Measurements from ENCODE around the gene MIEF1. TPM values are rescaled to one million over a fixed set of nuclear protein-coding genes. Genes with fewer than 3 reads are reported as not detected.

The MIEF1 gene
- total and polyA plus RNA-seq, 2 of the 8 experiments (the other 6 are each of a cell fraction or from before 2014, with no cell fraction given), result 16.8 to 32.7 TPM

GRCh38 chr22:39472570-39473556 lies 29.2 kb upstream of the MIEF1 start:
- DNase-seq (ENCODE audit: low read depth in 1 of 2, low spot score in 2 of 2) (no peak), FAIRE-seq (no peak)
- Histone ChIP-seq H2BK15ac (ENCODE audit: low read length) (peak overlapping the region; percentile 98), H3K23me2 (ENCODE audit: low read depth, low read length) (no peaks in the 10 kb centered on the region), H2BK12ac (ENCODE audit: low read depth, low read length) (peak overlapping the region; percentile 78; the same call in 1 of the 2 replicates), H4K8ac (ENCODE audit: extremely low read depth, insufficient read depth, low read length) (peak overlapping the region; percentile 36; the same call in 1 of the 2 replicates), H3K4me3 (ENCODE audit: extremely low read depth in 1 of 4, insufficient read depth in 2 of 4, low read depth in 3 of 4, low read length in 4 of 4) (no peak overlapping the region), H2BK20ac (ENCODE audit: low read length) (peak overlapping the region; percentile 55; the same call in 1 of the 2 replicates), H3K4me1 (replicated peaks in 1 of 4; ENCODE audit: control insufficient read depth in 3 of 4, insufficient read depth in 4 of 4, low read length in 3 of 4) (peaks cover 16 to 51% (median 39%) of the 10 kb centered on the region in 4 experiments), H3K79me1 (ENCODE audit: low read depth, low read length) (peaks cover 3% of the 10 kb centered on the region), H2BK120ac (replicated peaks; ENCODE audit: low read depth, low read length) (no peak overlapping the region), H2AK5ac (ENCODE audit: low read depth, low read length) (no peak overlapping the region), H4K5ac (ENCODE audit: insufficient read length, low read depth, low read length) (no peak overlapping the region), H2AFZ (ENCODE audit: low read length) (no peak overlapping the region), H3K56ac (replicated peaks; ENCODE audit: insufficient read length, low read depth, low read length) (no peak overlapping the region), H3K18ac (ENCODE audit: extremely low read depth, low read length) (no peak overlapping the region; the same call in 1 of the 2 replicates), H3K14ac (ENCODE audit: insufficient read length) (no peak overlapping the region), H3K27me3 (replicated peaks in 1 of 4; ENCODE audit: control insufficient read depth in 3 of 4, extremely low read depth in 1 of 4, insufficient read depth in 3 of 4, low read length in 3 of 4) (no peaks in the 10 kb centered on the region), H4K20me1 (replicated peaks in 1 of 2; ENCODE audit: control insufficient read depth in 1 of 2, insufficient read depth in 2 of 2, low read length in 2 of 2) (peaks cover 0 to 5% of the 10 kb centered on the region in 2 experiments), H3K9me3 (ENCODE audit: insufficient read depth in 2 of 2, low read depth in 1 of 2, low read length in 1 of 2) (no peaks in the 10 kb centered on the region), H4K91ac (replicated peaks; ENCODE audit: insufficient read length, low read length) (peak overlapping the region; percentile 17), H3K27ac (ENCODE audit: low read depth, low read length) (no peak overlapping the region), H3K36me3 (ENCODE audit: control insufficient read depth in 2 of 4, insufficient read depth in 4 of 4, low read length in 3 of 4) (no peaks in the 10 kb centered on the region), H3K4me2 (ENCODE audit: insufficient read depth in 1 of 2, low read depth in 2 of 2, low read length in 2 of 2) (no peak overlapping the region), H2BK5ac (ENCODE audit: low read depth, low read length) (peak overlapping the region; percentile 32; the same call in 1 of the 2 replicates), H3K23ac (ENCODE audit: insufficient read length) (no peak overlapping the region), H3K9ac (replicated peaks in 1 of 4; ENCODE audit: extremely low read depth in 1 of 4, low read depth in 3 of 4, low read length in 3 of 4) (no peak overlapping the region; a peak in 1 of 7 replicates), H3K4ac (replicated peaks; ENCODE audit: insufficient read length, low read depth, low read length) (peak overlapping the region; percentile 74), H3K79me2 (ENCODE audit: control insufficient read depth in 1 of 2, insufficient read depth in 2 of 2, low read length in 2 of 2) (no peaks in the 10 kb centered on the region)
- ChIA-PET POLR2A (ENCODE audit: partially characterized antibody) (interaction anchor here (0.6 to 2.5 kb wide), 10 partner anchors 11 to 1860 kb away, joined by 3 to 9 read pairs (median 4); no protein-coding TSS in a partner anchor), CTCF (ENCODE audit: partially characterized antibody) (interaction anchor here (1.1 to 3.9 kb wide), 10 partner anchors 11 to 73 kb away, joined by 3 to 17 read pairs (median 11); partner anchors contain the start of gene TAB1)
- WGBS, 2 experiments (ENCODE audit: extremely low coverage in 1 of 2, insufficient coverage in 1 of 2, insufficient read length in 1 of 2, insufficient replicate concordance in 2 of 2, low coverage in 1 of 2, low lambda C conversion rate in 2 of 2, missing lambda C conversion rate in 1 of 2), result 87% methylated on average over 19 of the region's 19 CpGs; no CpG with 5 or more reads in 1 of the 2 experiments
- TF ChIP-seq JUND (IDR thresholded peaks at IDR 0.05; ENCODE audit: low read length), result no peak
- no peak for TF ChIP-seq SIRT6 (IDR thresholded peaks at IDR 0.05; ENCODE audit: low read length)
- no peak for TF ChIP-seq RFX5 (IDR thresholded peaks at IDR 0.05; ENCODE audit: borderline replicate concordance, low read depth, low read length)
- no peak for TF ChIP-seq SP1 (IDR thresholded peaks at IDR 0.05; ENCODE audit: low read depth, low read length)
- no peak for TF ChIP-seq CTCF (IDR thresholded peaks at IDR 0.05; ENCODE audit: control extremely low read depth in 1 of 3, insufficient read depth in 1 of 3, low read depth in 1 of 3, low read length in 3 of 3)
- TF ChIP-seq JUN (IDR thresholded peaks at IDR 0.05; ENCODE audit: low read depth, low read length), result no peak
